ENCODE measurements around the gene PCK2.

The PCK2 gene

GRCh38 chr14:24060443-24060842, 33.7 kb upstream of the PCK2 start:
- H3K4me3 ChIP-seq (replicated peaks; ENCODE audit: insufficient read depth, low read length): no peak overlapping the region
- no peak overlapping the region for H3K27ac ChIP-seq (replicated peaks)
- no peak for TF ChIP-seq SPI1 (IDR thresholded peaks at IDR 0.05; ENCODE audit: borderline replicate concordance, low read depth)
- TF ChIP-seq POLR2AphosphoS5 (IDR thresholded peaks at IDR 0.05; ENCODE audit: low read depth): no peak
- no peak for DNase-seq (ENCODE audit: low read depth in 1 of 2, low spot score in 1 of 2)
- no peaks in the 10 kb centered on the region for H3K27me3 ChIP-seq (ENCODE audit: insufficient read depth, poor library complexity, severe bottlenecking)

GRCh38 chr14:24060984-24061913, 32.9 kb upstream of the PCK2 start:
- Histone ChIP-seq H3K27ac (replicated peaks) (no peak overlapping the region), H3K4me3 (replicated peaks; ENCODE audit: insufficient read depth, low read length) (no peak overlapping the region), H3K27me3 (ENCODE audit: insufficient read depth, poor library complexity, severe bottlenecking) (no peaks in the 10 kb centered on the region)
- TF ChIP-seq CTCF (IDR thresholded peaks at IDR 0.05; ENCODE audit: insufficient read depth, low read length): no peak
- no peak for TF ChIP-seq REST (IDR thresholded peaks at IDR 0.05; ENCODE audit: insufficient replicate concordance, low read depth)
- no peak for TF ChIP-seq POLR2AphosphoS5 (IDR thresholded peaks at IDR 0.05; ENCODE audit: low read depth)
- no peak for TF ChIP-seq GABPA (IDR thresholded peaks at IDR 0.05; ENCODE audit: low read depth)
- no peak for TF ChIP-seq SPI1 (IDR thresholded peaks at IDR 0.05; ENCODE audit: borderline replicate concordance, low read depth)
- no peak for DNase-seq (ENCODE audit: low read depth in 1 of 2, low spot score in 1 of 2)

- DNase-seq (ENCODE audit: low read depth in 1 of 2, low spot score in 1 of 2): no peak
- Histone ChIP-seq H3K27ac (replicated peaks) (no peak overlapping the region), H3K27me3 (ENCODE audit: insufficient read depth, poor library complexity, severe bottlenecking) (no peaks in the 10 kb centered on the region), H3K4me3 (replicated peaks; ENCODE audit: insufficient read depth, low read length) (no peak overlapping the region)
- TF ChIP-seq POLR2AphosphoS5 (IDR thresholded peaks at IDR 0.05; ENCODE audit: low read depth) (no peak), SPI1 (IDR thresholded peaks at IDR 0.05; ENCODE audit: borderline replicate concordance, low read depth) (no peak), REST (IDR thresholded peaks at IDR 0.05; ENCODE audit: insufficient replicate concordance, low read depth) (no peak), GABPA (IDR thresholded peaks at IDR 0.05; ENCODE audit: low read depth) (no peak)
Observed at GRCh38 chr14:24062216-24062980, 31.7 kb upstream of the PCK2 start.

GRCh38 chr14:24063263-24063836, 30.8 kb upstream of the PCK2 start:
- TF ChIP-seq SPI1 (IDR thresholded peaks at IDR 0.05; ENCODE audit: borderline replicate concordance, low read depth): no peak
- no peak for TF ChIP-seq POLR2AphosphoS5 (IDR thresholded peaks at IDR 0.05; ENCODE audit: low read depth)
- TF ChIP-seq GABPA (IDR thresholded peaks at IDR 0.05; ENCODE audit: low read depth): no peak
- TF ChIP-seq REST (IDR thresholded peaks at IDR 0.05; ENCODE audit: insufficient replicate concordance, low read depth): no peak
- TF ChIP-seq CTCF (IDR thresholded peaks at IDR 0.05; ENCODE audit: insufficient read depth, low read length): no peak
- H3K4me3 ChIP-seq (replicated peaks; ENCODE audit: insufficient read depth, low read length): no peak overlapping the region
- H3K27ac ChIP-seq (replicated peaks): no peak overlapping the region
- no peak for DNase-seq (ENCODE audit: low read depth in 1 of 2, low spot score in 1 of 2)
- no peaks in the 10 kb centered on the region for H3K27me3 ChIP-seq (ENCODE audit: insufficient read depth, poor library complexity, severe bottlenecking)
